HCT116 (cell line): Measurements from ENCODE around the gene CENPP. TPM values are rescaled to one million over a fixed set of nuclear protein-coding genes. Genes with fewer than 3 reads are reported as not detected.

ENCODE experiments used
- ATAC-seq: fragments of 200-7000 bp; cut with Tn5 transposase; 2 replicates; pipeline ENCODE4 v1.9.1; 2020; ENCODE audit warnings: mild to moderate bottlenecking, moderate library complexity
- BruUV-seq: library from RNA; stranded (reverse); fragments of 400-500 nt; replicated peaks from 2 replicates; lab custom pipeline; 2021; lab: Mats Ljungman, UMichigan
- CTCF ChIA-PET: fragments of 300-600 bp; sonication (Branson Sonifier 250); formaldehyde crosslinking; loops from one replicate; lab custom pipeline; 2021; ENCODE audit warnings: antibody characterized with exemption; lab: Charles Lee
- POLR2A ChIA-PET: fragments of 300-600, 350-600 bp; sonication (Branson Sonifier 250); formaldehyde crosslinking; loops from one replicate; lab custom pipeline; 2021; ENCODE audit warnings: antibody characterized with exemption; lab: Charles Lee
- RAD21 ChIA-PET, 2 experiments: fragments of 300-600 bp; sonication (Branson Sonifier 250); formaldehyde crosslinking; loops; one replicate each; lab custom pipeline; 2023; ENCODE audit warnings: low total read pairs in 2 of 2; ENCODE audit not compliant: uncharacterized antibody in 2 of 2, unreplicated experiment in 2 of 2, low non-redundant PET in 1 of 2; lab: Charles Lee
- DNase-seq: peaks from one replicate; pipeline ENCODE4 v3.0.0-alpha.2; 2010; ENCODE audit warnings: low read depth, low spot score
- H2AFZ ChIP-seq: fragments of 200-600 bp; shearing (Covaris generic), sonication (generic); 2 replicates; pipeline ENCODE4 v1.6.1; 2017; ENCODE audit warnings: low read depth, mixed run types, mixed read lengths, antibody characterized with exemption, low read length; ENCODE audit not compliant: poor library complexity, severe bottlenecking
- H3K27ac ChIP-seq: 2 replicates; pipeline ENCODE4 v1.5.1; 2012; ENCODE audit warnings: low read depth, low read length
- H3K27me3 ChIP-seq: fragments of 200-600 bp; sonication (generic); 2 replicates; pipeline ENCODE4 v1.6.1; 2016; ENCODE audit warnings: mixed run types, low read length, mixed read lengths; ENCODE audit not compliant: insufficient read depth
- H3K36me3 ChIP-seq, 2 experiments: fragments of 200-500 bp in 1 of 2; fragments of 200-600 bp in 1 of 2; sonication (Bioruptor generic) in 1 of 2; sonication (generic) in 1 of 2; 2 replicates each; pipeline versions ENCODE4 v1.5.1 to v1.6.1; 2014 to 2016; ENCODE audit warnings: low read length in 2 of 2, inconsistent platforms in 1 of 2, mixed read lengths in 1 of 2, mixed run types in 1 of 2; ENCODE audit not compliant: insufficient read depth in 2 of 2, control insufficient read depth in 1 of 2
- H3K4me1 ChIP-seq, 2 experiments: fragments of 200-600 bp in 1 of 2; sonication (generic) in 1 of 2; 2 replicates each; pipeline versions ENCODE4 v1.5.1 to v1.6.1; 2012 to 2017; ENCODE audit warnings: low read length in 2 of 2, inconsistent platforms in 1 of 2, mild to moderate bottlenecking in 1 of 2, mixed read lengths in 1 of 2, mixed run types in 1 of 2, moderate library complexity in 1 of 2; ENCODE audit not compliant: insufficient read depth in 2 of 2, control insufficient read depth in 1 of 2
- H3K4me2 ChIP-seq: fragments of 200-600 bp; sonication (generic); 2 replicates; pipeline ENCODE4 v1.6.1; 2017; ENCODE audit warnings: mixed run types, low read length, mixed read lengths
- H3K4me3 ChIP-seq, 2 experiments: fragments of 200-600 bp in 1 of 2; sonication (generic) in 1 of 2; replicated peaks in 1 of 2; 2 replicates each; pipeline ENCODE4 v1.5.1; 2011 to 2016; ENCODE audit warnings: low read length in 2 of 2, control low read depth in 1 of 2, low read depth in 1 of 2, mild to moderate bottlenecking in 1 of 2, mixed read lengths in 1 of 2, mixed run types in 1 of 2
- H3K79me2 ChIP-seq: fragments of 200-600 bp; sonication (generic); 2 replicates; pipeline ENCODE4 v1.6.1; 2017; ENCODE audit warnings: mild to moderate bottlenecking, mixed run types, low read length, moderate library complexity, mixed read lengths; ENCODE audit not compliant: insufficient read depth
- H3K9ac ChIP-seq: fragments of 200-600 bp; sonication (generic); 2 replicates; pipeline ENCODE4 v1.6.1; 2016; ENCODE audit warnings: low read length, mixed read lengths
- H3K9me2 ChIP-seq: fragments of 200-600 bp; sonication (generic), shearing (Covaris generic); 2 replicates; pipeline ENCODE4 v1.6.1; 2017; ENCODE audit warnings: mixed run types, mild to moderate bottlenecking, moderate library complexity; ENCODE audit not compliant: insufficient read depth
- H3K9me3 ChIP-seq, 2 experiments: fragments of 200-500 bp in 1 of 2; fragments of 200-600 bp in 1 of 2; sonication (Bioruptor generic) in 1 of 2; sonication (generic) in 1 of 2; 2 replicates each; pipeline ENCODE4 v1.6.1; 2014 to 2017; ENCODE audit warnings: low read length in 2 of 2, mixed read lengths in 2 of 2, inconsistent platforms in 1 of 2, low read depth in 1 of 2, mild to moderate bottlenecking in 1 of 2, mixed run types in 1 of 2, moderate library complexity in 1 of 2; ENCODE audit not compliant: control insufficient read depth in 1 of 2, insufficient read depth in 1 of 2
- H4K20me1 ChIP-seq: fragments of 200-600 bp; sonication (generic), shearing (Covaris generic); 2 replicates; pipeline ENCODE4 v1.6.1; 2017; ENCODE audit warnings: mixed run types, mild to moderate bottlenecking, moderate library complexity; ENCODE audit not compliant: insufficient read depth
- CBX3 ChIP-seq: IDR thresholded peaks from 2 replicates; pipeline ENCODE4 v1.6.1; 2012; ENCODE audit warnings: low read depth
- EGR1 ChIP-seq: IDR thresholded peaks from 2 replicates; pipeline ENCODE4 v1.6.1; 2012; ENCODE audit warnings: low read depth
- EZH2 ChIP-seq: fragments of 200-600 bp; sonication (generic); IDR thresholded peaks from 2 replicates; pipeline ENCODE4 v1.6.1; 2017; ENCODE audit warnings: antibody characterized with exemption, mixed run types
- EZH2phosphoT487 ChIP-seq: fragments of 200-600 bp; IDR thresholded peaks from 2 replicates; pipeline ENCODE4 v1.6.1; 2018; ENCODE audit warnings: antibody characterized with exemption, borderline replicate concordance
- FOSL1 ChIP-seq: IDR thresholded peaks from 2 replicates; pipeline ENCODE4 v1.6.1; 2012; ENCODE audit warnings: low read depth
- JUND ChIP-seq: IDR thresholded peaks from 2 replicates; pipeline ENCODE4 v1.6.1; 2012
- POLR2A ChIP-seq: IDR thresholded peaks from 2 replicates; pipeline ENCODE4 v1.7.0; 2011; ENCODE audit warnings: borderline replicate concordance; ENCODE audit not compliant: insufficient read depth, insufficient read length; ENCODE audit errors: extremely low read depth
- POLR2AphosphoS5 ChIP-seq: IDR thresholded peaks from 2 replicates; pipeline ENCODE4 v1.6.1; 2011; ENCODE audit warnings: mild to moderate bottlenecking, low read depth, low read length, moderate library complexity
- RAD21 ChIP-seq: IDR thresholded peaks from 2 replicates; pipeline ENCODE4 v1.6.1; 2012; ENCODE audit warnings: low read depth, mild to moderate bottlenecking
- SIN3A ChIP-seq: IDR thresholded peaks from 2 replicates; pipeline ENCODE4 v1.6.1; 2012; ENCODE audit warnings: low read depth
- SRF ChIP-seq: IDR thresholded peaks from 2 replicates; pipeline ENCODE4 v1.6.1; 2012; ENCODE audit warnings: low read depth
- YY1 ChIP-seq: IDR thresholded peaks from 2 replicates; pipeline ENCODE4 v1.6.1; 2011; ENCODE audit warnings: low read length, low read depth, moderate library complexity, mild to moderate bottlenecking; ENCODE audit not compliant: insufficient replicate concordance; ENCODE audit errors: extremely low read depth
- ZFX ChIP-seq: fragments of 450-650 bp; IDR thresholded peaks from 2 replicates; pipeline ENCODE4 v1.6.1; 2017
- ZNF274 ChIP-seq: fragments of 200-500 bp; sonication (Bioruptor generic); IDR thresholded peaks from 2 replicates; pipeline ENCODE4 v1.6.1; 2014; ENCODE audit warnings: mild to moderate bottlenecking, low read depth, low read length, inconsistent platforms
- intact Hi-C: fragments of 100-400 bp; cut with micrococcal nuclease; formaldehyde crosslinking; loops from 2 replicates; pipeline ENCODE4 v1.10.0; 2022
- total RNA-seq: library from RNA; stranded (reverse); gene quantifications from one replicate; pipeline ENCODE4 v1.2.1, GENCODE V29; 2021; ENCODE audit not compliant: unreplicated experiment
- TF ChIP-seq, protein P1 (sequence below): IDR thresholded peaks from 2 replicates; pipeline ENCODE4 v1.6.1; 2012
- TF ChIP-seq, protein P2 (sequence below): IDR thresholded peaks from 2 replicates; pipeline ENCODE4 v1.6.1; 2011; ENCODE audit warnings: mild to moderate bottlenecking, low read length, moderate library complexity; ENCODE audit not compliant: insufficient replicate concordance; ENCODE audit errors: extremely low read depth
- TF ChIP-seq, protein P3 (sequence below), 3 experiments: fragments of 200-600 bp in 1 of 3; sonication (generic) in 1 of 3; IDR thresholded peaks in 2 of 3; conservative IDR thresholded peaks in 1 of 3; 2 replicates each; pipeline ENCODE4 v1.5.1; 2012 to 2017; ENCODE audit warnings: low read depth in 2 of 3, low read length in 2 of 3, antibody characterized with exemption in 1 of 3, borderline replicate concordance in 1 of 3, control low read depth in 1 of 3, mild to moderate bottlenecking in 1 of 3, mixed read lengths in 1 of 3, mixed run types in 1 of 3, moderate library complexity in 1 of 3; ENCODE audit not compliant: insufficient read depth in 1 of 3

CENPP gene
- total RNA-seq, 1 experiment from 2014 or later = 7.0 TPM

DNA sequence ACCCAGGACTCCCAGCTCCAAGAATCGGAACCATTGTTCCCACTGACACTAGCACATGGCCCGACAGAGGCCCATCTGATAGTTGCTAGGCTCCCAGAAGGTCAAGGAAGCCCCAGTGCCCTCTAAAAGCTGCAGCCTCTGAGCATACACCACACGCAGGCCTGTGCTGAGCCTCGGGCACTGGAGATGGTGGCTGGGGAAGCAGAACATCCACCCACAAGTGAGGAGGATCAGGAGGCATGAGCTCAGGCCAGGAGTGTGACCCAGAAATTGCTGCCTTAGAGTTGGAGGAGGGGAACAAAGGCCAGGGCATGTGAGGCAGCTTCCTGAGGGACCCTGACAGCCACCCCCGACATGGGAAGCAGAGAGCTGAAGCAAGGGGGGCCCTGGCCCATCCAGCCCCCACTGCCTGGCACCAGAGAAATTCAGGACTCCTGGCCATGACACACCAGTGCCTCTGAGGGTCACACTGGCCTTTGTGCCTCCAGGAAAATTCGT is 322.8 kb downstream of the CENPP start:
- BruUV-seq = no TSS peak
- CTCF ChIA-PET = no interaction called here
- POLR2A ChIA-PET = no interaction called here
- Histone ChIP-seq H3K9me3 (no peaks in the 10 kb centered on the region), H3K27ac (no peak overlapping the region), H2AFZ (no peak overlapping the region)
- no peak for ATAC-seq
- TF ChIP-seq JUND (no peak), POLR2AphosphoS5 (no peak), EGR1 (no peak), POLR2A (no peak), SRF (no peak), SIN3A (no peak), EZH2 (no peak), YY1 (no peak), CBX3 (no peak), RAD21 (no peak), EZH2phosphoT487 (no peak), ZFX (no peak), FOSL1 (no peak), ZNF274 (no peak)
- TF ChIP-seq, protein P1, sequence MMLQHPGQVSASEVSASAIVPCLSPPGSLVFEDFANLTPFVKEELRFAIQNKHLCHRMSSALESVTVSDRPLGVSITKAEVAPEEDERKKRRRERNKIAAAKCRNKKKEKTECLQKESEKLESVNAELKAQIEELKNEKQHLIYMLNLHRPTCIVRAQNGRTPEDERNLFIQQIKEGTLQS = no peak
- TF ChIP-seq, protein P2, sequence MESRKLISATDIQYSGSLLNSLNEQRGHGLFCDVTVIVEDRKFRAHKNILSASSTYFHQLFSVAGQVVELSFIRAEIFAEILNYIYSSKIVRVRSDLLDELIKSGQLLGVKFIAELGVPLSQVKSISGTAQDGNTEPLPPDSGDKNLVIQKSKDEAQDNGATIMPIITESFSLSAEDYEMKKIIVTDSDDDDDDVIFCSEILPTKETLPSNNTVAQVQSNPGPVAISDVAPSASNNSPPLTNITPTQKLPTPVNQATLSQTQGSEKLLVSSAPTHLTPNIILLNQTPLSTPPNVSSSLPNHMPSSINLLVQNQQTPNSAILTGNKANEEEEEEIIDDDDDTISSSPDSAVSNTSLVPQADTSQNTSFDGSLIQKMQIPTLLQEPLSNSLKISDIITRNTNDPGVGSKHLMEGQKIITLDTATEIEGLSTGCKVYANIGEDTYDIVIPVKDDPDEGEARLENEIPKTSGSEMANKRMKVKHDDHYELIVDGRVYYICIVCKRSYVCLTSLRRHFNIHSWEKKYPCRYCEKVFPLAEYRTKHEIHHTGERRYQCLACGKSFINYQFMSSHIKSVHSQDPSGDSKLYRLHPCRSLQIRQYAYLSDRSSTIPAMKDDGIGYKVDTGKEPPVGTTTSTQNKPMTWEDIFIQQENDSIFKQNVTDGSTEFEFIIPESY = no peak
- TF ChIP-seq, protein P3, sequence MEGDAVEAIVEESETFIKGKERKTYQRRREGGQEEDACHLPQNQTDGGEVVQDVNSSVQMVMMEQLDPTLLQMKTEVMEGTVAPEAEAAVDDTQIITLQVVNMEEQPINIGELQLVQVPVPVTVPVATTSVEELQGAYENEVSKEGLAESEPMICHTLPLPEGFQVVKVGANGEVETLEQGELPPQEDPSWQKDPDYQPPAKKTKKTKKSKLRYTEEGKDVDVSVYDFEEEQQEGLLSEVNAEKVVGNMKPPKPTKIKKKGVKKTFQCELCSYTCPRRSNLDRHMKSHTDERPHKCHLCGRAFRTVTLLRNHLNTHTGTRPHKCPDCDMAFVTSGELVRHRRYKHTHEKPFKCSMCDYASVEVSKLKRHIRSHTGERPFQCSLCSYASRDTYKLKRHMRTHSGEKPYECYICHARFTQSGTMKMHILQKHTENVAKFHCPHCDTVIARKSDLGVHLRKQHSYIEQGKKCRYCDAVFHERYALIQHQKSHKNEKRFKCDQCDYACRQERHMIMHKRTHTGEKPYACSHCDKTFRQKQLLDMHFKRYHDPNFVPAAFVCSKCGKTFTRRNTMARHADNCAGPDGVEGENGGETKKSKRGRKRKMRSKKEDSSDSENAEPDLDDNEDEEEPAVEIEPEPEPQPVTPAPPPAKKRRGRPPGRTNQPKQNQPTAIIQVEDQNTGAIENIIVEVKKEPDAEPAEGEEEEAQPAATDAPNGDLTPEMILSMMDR (IDR thresholded peaks at IDR 0.05 in 2 of 3, conservative IDR thresholded peaks at IDR 0.05 in 1 of 3; ENCODE audit: borderline replicate concordance in 1 of 3, insufficient read depth in 1 of 3, low read depth in 2 of 3, low read length in 2 of 3) = no peak
- TF ChIP-seq, all 23 proteins: peak for 0
- H3K79me2 ChIP-seq = peaks cover 10% of the 10 kb centered on the region; the same call in 1 of the 2 replicates
- H3K27me3 ChIP-seq = no peaks in the 10 kb centered on the region
- no peaks in the 10 kb centered on the region for H3K9me2 ChIP-seq
- H3K36me3 ChIP-seq = peaks cover 10 to 23% of the 10 kb centered on the region in 2 experiments; a peak in 3 of 4 replicates
- no peak for DNase-seq
- no peak overlapping the region for H3K4me2 ChIP-seq
- H3K9ac ChIP-seq = no peak overlapping the region
- H3K4me3 ChIP-seq = no peak overlapping the region
- H3K4me1 ChIP-seq = no peaks in the 10 kb centered on the region
- no peaks in the 10 kb centered on the region for H4K20me1 ChIP-seq
- intact Hi-C loops = no loop called here
- RAD21 ChIA-PET = no interaction called here
